Activated T-cell treated with anti-CD3 and anti-CD28 coated beads for 24 hours (primary cell): Measurements from ENCODE around the gene THAP12.
"Not testable (repeated sequence)": the region's sequence is repeated elsewhere in the genome, so short reads cannot be mapped to it uniquely, and the experiment has no call there.

Experiments used
- DNase-seq: peaks from one replicate; pipeline ENCODE4 v3.0.0-alpha.2; 2020; ENCODE audit warnings: low read depth

THAP12 gene

DNA sequence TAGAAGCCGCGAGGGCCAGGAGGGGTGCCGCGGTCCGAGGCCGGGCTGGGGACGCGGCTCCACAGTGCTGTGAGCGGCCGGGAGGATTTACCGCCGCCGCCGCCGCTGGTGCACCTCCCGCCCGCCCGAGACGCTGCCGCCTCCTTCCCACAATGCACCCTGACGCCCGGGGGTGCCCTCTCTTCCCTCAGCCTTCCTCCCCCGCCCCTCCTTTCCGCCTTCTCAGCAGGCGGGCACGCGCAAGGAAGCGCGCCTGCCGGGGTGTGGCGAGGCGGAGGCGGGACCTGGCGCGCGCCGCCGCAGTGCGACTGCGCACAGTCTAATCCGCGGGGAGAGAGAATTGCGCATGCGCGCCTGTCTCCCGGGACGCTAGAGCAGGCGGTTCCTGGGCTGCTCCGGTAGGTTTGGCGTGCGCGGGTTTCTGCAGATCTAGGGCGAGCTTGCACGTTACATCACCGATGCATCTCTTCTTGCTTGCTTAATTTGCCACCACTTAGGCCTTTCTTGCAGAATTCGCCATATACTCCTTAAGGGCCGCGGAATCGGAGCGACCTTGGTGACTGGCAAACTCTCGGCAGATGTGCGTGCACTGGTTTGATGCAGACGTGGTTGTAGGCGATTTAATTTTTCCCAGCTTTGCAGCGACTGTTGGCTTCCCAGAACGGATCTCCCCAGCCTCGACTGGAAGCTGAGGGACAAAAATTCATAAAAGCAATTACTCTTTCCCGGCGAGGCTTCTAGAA lies at the start of gene THAP12, which contains the start of gene GVQW3:
Gene THAP12, minus strand, starts transcription at position 156 of the 743 bp plus-strand sequence. CDS start 296 bp downstream, outside the sequence.
Gene GVQW3, plus strand, starts transcription at position 347 of the 743 bp plus-strand sequence. CDS start 506 bp downstream, outside the sequence.
- peak; percentile 97 for DNase-seq

DNA sequence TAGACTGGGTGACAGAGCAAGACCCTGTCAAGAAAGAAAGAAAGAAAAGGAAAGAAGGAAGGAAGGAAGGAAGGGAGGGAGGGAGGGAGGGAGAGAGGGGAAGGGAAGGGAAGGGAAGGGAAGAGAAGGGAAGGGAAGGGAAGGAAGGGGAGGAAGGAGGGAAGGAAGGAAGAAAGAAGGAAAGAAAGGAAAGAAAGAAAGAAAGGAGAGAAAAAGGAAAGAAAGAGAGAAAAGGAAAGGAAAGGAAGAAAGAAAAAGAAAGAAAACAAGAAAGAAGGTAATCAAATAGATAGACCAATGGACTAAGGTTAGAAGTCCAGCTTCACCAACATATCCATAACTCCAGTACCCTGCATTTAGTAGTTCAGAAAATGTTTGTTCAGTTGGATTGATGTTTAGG lies 45.7 kb upstream of the THAP12 start:
- DNase-seq: no peak

GRCh38 chr11:76424891-76425290 lies 44.0 kb upstream of the THAP12 start:
- no peak for DNase-seq

- no peak for DNase-seq
These were observed 43.4 kb upstream of the THAP12 start for GRCh38 chr11:76424379-76424778.

DNA sequence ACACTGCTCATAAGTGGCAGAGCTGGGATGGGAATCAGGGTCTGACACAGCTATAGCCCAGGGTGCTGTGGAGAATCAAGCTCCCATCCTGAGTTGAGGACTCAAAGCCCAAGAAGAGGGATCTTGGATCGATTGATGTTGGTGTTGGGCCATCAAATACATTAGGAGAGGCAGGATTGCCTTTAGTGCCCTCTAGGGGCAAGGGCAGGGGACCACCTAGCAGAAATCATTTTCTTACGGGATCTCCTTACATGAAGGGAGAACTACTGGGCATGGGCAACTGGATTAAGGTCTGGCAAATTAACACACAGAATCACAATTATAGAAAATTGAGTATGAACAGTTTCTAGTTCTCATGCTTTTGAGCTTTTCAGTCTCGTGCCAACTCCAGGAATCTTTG lies 39.0 kb upstream of the THAP12 start:
- DNase-seq: no peak

GRCh38 chr11:76415073-76415472 lies 34.1 kb upstream of the THAP12 start:
- no peak for DNase-seq

DNA sequence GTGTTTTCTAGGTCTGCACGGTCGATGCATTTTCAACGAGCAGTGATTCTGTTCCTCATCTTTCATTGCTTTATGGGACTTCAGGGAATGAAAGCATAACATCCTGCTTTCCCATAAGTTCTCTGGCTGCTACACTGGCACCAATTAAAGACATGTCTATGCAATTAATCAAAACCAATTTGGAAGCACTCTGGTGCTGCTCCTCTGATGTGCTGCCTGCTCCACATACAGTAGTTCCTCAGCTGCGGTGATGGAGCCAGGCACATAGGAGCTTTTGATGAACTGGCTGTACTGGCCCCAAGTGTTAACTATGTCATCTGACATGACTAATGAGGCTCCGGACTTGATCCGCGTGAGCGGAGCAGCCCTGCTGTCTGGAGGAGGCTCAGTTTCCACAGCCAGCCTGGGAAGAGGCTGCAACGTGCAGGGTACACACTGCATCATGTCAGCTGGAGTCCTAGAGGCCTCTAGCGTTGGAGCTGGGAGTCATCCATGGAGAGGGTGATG lies 30.0 kb upstream of the THAP12 start:
- no peak for DNase-seq

- DNase-seq: no peak
These were observed 27.4 kb upstream of the THAP12 start for GRCh38 chr11:76408171-76408965.

DNA sequence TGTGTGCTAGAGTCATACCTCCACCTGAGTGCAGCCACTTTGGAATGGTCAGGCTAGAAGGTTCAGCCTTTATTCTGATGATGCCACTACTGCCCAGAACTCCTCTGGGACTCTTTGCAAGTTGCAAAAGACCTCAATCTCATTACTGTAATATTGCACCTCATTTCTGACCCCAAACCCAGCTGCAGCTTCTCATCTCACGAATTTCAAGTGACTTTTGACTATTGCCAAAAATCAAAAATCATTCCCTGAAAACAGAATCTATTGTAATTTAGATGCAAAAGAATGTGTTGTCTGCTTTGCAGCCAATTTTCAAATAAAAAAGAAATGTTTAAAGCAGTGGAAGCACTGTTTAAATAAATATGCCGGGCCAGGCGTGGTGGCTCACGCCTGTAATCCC lies 25.4 kb upstream of the THAP12 start:
- DNase-seq: no peak

DNA sequence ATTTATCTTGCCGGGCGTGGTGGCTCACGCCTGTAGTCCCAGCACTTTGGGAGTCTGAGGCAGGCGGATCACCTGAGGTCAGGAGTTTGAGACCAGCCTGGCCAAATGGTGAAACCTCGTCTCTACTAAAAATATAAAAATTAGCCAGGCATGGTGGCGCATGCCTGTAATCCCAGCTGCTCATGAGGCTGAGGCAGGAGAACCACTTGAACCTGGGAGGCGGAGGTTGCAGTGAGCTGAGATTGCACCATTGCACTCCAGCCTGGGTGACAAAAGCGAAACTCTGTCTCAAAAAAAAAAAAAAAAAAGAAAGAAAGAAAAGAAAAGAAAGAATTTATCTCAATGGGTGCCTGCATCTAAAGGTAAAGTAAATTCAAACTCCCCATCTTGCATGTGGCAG lies 20.6 kb upstream of the THAP12 start:
- not testable (repeated sequence) for DNase-seq

DNA sequence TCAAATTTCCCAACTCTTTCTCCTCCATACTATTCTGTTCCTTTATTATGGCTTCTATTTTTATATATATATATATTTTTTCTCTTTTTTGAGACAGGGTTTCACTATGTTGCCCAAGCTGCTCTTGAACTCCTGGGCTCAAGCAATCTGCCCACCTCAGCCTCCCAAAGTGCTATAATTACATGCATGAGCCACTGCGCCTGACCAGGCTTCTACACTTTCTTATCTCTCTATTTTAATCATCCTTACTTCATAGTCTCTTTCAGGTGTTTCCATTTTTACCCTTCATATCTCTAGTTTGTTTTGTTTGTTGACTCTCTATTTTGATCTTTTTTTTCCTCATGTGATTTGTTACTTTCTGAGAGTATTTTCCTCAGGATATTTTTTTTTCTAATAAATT lies 20.0 kb upstream of the THAP12 start:
- DNase-seq: no peak

DNA sequence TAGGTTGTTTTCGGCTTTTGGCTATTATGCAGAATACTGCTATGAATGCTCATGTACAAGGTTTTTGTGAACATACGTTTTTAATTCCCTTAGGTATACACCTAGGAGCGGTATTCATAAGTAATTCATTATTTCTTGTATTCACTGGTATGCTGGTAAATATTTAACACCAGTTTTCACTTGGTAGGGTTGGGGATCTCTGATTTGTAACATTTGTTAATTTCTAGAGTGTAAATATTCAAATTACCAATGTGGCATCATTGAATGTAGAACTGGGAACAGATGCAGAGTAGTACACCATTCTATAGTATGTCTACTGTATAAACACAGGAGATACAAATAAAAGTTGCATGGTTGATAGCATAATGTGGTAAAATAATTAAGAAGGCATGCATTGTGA lies 16.5 kb upstream of the THAP12 start:
- no peak for DNase-seq

DNA sequence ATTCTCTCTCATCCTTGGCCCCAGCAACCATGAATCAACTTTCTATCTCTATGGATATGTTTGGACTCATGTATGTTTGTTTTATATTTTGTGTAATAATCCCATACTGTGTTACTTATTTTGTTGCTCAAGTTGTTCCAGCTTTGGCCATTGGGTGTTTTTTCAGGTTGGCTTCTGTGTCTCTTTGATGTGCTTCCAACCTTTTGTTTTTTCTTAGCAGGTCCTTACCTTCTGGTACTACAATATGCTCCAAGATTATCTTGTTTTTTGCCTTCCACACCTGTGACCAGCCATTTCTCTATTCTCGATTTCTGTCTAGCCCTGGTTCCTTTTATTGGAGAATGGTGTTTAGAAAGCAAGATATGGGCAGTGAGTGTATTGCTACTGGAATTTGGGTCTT lies 14.4 kb upstream of the THAP12 start:
- no peak for DNase-seq

- no peak for DNase-seq
These were observed 13.5 kb upstream of the THAP12 start for GRCh38 chr11:76394411-76394810.

DNA sequence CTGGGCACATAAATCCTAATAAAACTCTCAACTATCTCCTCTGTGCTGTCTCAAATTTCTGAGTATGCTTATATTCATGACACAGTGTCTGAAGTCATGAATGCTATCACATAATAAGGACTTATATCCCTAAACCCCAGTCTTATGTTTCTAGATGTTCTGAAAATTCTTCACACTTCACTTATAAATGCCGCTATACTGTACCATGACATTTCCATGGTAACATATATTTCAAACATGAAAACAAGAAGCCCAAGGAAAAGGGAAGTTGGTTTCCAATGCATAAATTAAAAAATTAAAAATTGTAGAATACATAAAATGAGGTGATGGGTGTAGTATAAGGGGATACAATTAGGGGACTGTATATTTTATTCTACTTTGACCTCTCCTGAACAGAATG lies 11.9 kb upstream of the THAP12 start:
- no peak for DNase-seq

GRCh38 chr11:76391811-76392475 lies 11.0 kb upstream of the THAP12 start:
- no peak for DNase-seq

GRCh38 chr11:76391021-76391420 lies 10.1 kb upstream of the THAP12 start:
- DNase-seq: no peak

GRCh38 chr11:76388408-76388807 lies 7.5 kb upstream of the THAP12 start:
- no peak for DNase-seq

- DNase-seq: no peak
These were observed 5.0 kb upstream of the THAP12 start for GRCh38 chr11:76385903-76386302.

- no peak for DNase-seq
These were observed 1.3 kb upstream of the THAP12 start for GRCh38 chr11:76382209-76382608.

GRCh38 chr11:76380159-76380976 lies 564 bp downstream of the THAP12 start:
- peak; percentile 54 for DNase-seq

DNA sequence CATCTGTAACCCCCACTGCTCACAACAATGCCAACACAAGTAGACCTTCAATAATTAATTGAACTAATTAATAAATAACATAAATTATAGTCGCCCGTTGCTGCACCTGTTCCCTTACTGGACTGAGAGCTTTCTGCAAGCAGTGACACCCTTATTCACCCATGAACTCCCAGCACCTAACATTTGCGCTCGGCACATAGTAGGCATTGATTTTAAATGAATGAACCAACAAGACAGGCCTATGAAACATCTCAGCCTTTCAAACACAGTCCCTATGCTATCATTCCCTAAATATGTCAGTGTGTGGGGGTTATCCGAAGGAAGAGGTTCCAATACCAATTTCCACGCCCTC lies 1.1 kb downstream of the THAP12 start:
- no peak for DNase-seq
